GM21528 (cell line): Measurements from ENCODE around the gene PBXIP1.

ENCODE experiments used
- ATAC-seq: cut with Tn5 transposase; IDR thresholded peaks from one replicate; pipeline ENCODE4 v1.9.1; 2021; ENCODE audit warnings: mild to moderate bottlenecking, moderate library complexity; ENCODE audit not compliant: unreplicated experiment, low FRiP score

Gene PBXIP1

DNA sequence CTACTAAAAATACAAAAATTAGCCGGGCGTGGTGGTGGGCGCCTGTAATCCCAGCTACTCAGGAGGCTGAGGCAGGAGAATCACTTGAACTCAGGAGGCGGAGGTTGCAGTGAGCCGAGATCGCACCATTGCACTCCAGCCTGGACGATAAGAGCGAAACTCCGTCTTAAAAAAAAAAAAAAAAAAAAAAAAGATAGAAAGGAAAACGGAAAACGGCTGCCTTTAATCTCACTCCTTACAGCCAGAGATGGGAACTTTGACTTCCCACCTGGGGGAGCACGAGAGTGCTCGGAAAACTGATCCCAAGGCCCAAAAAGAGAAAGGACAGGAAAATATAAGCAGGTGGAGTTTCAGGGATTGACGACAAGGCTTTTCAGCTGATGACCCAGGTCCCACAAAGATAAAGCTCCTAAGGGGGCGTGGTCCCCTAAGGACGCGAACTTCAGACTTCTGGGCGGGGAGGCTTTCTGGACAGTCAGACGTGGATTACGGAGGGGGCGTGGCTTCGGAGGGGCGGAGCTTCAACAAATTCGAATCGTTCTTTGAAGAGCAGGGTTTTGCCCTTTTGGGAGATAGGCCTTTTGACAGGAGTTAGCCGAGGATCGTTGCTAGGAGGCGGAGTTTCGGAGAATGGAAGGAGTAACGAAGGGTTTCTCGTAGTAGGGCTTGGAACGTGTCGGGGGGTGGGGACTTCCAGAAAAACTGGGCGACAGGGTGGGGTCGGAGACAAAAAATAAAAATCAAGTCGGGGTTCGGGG is 17.6 kb upstream of the PBXIP1 start:
- peak; percentile 5 for ATAC-seq

DNA sequence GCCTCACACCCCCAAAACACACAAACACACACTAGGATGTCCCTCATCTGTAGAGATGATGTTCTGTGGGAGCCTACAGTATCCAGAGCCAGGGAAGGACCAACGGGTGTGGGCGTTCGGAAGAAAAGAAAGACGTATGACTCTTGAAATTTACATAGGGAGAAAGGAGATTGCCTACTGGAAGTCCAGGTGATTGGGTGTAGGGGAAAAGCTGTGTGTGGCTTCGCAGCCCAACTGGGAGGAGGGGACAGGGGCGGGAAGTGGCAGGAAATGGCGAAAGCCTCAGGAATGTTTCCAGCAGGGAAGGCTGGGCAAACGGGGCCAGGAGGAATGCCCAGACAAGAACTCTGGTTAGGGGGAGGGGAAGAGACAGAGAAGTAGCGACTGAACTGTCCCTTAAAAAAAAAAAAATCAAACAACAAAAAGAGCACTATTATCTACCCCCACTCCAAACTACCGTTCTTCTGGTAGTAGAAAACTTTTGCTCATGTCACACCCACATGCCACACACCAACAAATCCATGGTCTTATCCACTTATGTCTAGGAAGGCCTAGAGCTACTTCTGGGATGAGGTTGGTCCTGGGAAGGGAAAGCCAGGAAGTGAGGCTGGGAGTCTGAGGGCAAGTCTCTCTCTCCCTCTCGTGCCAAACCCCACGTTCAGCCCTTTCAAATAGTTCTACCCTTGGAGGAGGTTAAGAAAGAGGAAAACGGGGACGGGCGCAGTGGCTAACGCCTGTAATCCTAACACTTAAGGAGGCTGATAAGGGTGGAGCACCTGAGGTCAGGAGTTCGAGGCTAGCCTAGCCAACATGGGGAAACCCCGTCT is 16.8 kb upstream of the PBXIP1 start:
- no peak for ATAC-seq

DNA sequence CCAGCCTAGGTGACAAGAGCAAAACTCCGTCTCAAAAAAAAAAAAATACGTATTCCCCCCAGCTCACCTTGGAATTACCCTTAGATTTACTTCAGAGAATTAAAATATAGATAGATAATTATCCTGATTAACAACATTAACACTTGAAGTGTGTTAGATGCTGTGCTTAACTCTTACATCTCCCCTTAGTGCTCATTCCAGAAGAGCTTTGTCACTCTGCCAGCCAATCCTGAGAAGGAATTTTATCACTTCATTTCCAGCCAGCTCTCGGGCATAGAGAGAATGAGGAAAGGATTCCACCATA is 16.3 kb upstream of the PBXIP1 start:
- no peak for ATAC-seq

DNA sequence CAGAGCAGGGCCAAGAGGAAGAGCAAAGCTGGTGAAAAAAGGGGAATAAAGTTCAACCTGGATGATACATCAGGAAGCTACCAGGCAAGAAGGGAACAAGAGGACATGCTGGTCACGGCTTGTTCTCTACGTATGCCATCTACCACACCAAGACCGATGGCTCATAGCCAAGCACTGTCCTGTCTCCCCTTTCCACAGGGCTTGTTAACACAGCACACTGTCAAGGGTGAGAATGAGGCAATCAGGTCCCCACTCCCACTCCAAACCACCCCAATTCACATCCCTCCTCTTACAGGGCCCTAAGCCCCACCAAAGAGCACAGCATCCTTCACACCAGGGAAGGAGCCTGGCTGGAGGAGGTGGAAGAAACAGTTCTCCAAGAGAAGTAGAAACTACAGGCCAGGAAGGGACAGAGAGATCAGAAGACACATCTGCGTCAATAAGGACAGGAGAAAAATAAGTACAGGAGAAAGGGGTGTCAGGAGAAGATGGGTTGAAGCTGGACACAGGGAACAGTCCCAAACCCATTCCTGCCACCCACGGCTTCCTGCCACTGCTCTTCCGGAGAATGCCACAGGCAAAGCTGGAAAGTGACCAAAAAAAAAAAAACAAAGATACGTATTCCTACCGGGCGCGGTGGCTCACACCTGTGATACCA is 15.6 kb upstream of the PBXIP1 start:
- no peak for ATAC-seq

DNA sequence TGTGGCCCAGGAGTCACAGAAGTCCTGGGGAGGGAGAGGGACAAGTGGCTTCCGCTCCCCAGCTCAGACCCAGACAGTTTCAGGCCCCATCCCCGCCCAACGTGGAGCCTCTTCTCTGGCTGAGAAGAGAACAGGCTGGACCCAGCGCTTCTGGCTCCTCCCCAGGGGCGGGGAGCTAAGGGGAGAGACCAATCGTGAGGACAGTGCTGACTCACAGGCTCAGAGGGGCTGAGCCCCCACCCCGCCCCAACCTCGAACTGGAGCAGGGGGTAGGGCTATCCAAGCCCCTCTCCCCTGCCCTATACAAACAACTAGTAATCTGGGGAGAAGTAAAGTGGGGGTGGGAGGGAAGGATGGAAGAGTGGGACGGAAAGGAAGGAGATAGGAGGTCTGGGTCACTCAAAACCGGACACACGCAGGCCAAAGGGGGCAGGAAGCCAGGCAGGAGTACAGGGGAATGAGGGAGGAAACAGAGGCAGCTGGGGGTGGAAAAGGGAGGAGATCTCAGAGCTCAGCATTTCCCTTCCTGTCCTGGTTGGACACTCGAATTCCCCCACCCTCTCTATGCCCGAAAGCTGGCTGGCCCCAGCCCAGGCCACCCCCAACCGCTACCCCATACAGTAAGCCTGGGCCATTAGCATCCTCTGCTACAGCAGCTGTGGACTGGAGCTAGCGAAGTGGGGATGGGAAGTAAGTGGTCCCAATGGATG is 14.9 kb upstream of the PBXIP1 start, which contains the start of gene SHC1:
SHC1 (minus strand) TSS at position 117 of the 710 bp plus-strand sequence. CDS start 221 bp downstream, outside the sequence.
- no peak for ATAC-seq

DNA sequence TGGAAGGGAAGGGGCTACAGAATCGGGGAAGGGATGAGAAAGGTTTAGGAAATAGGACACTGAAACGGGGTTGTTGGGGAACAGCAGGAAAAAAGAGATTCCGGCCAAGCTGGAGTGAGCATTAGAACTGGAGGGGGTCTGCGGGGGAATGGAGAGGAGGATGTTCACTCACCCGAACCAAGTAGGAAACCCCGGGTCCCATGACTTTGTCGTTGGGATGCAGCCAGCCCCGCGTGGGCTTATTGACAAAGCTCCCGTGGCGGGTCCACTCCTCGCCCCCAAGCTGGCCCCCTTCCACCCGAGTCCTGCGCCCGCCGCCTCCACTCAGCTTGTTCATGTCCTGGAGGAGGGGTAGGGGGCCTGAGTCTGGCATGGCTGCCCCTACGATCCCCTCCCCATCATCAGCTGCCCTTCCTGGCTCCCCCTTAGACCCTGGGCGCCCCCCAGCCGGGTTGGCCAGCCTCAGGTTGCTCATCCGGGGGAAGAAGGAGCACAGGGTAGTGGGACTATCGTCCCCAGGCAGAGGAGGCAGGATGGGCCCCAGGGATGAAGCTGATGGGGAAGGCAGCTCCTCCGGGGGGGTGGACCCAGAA is 14.1 kb upstream of the PBXIP1 start:
- no peak for ATAC-seq

DNA sequence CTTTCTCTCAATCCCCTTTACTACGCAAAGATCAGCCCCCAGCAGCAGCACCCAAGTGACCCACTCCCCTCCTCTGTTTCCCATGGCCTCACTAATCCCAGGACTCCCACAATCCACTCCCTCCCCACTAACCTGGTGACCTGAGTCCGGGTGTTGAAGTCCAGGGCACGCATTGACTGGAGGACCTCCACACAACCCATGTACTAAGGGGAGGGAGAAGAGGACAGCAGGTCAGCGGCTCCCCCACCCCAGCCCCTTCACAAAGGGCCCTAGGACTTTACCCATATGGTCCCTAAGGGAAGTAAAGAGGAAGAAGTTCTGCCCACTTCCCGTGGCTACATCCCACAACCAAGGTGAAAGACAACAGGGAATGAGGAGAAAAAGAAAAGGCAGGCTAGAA is 13.3 kb upstream of the PBXIP1 start:
- ATAC-seq = no peak

DNA sequence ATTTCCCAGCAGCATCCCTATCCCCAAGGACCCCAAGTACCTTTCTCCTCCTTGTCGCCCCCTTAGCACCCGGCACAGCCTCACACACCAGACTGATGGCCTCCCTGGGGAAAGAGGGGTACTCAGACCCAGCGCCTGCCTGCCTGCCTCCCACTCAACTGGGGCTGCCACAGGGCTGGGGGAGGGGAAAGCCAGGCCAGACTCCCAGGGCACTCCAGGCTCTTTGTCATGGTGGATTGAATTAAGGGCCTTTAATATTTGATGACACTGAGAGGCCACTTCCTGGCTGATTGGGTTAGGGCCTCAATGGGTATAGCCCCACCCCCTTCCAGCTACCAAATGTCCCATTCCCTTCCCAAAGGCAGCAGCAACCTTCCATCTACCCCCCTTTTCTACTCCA is 12.8 kb upstream of the PBXIP1 start:
- ATAC-seq = no peak

DNA sequence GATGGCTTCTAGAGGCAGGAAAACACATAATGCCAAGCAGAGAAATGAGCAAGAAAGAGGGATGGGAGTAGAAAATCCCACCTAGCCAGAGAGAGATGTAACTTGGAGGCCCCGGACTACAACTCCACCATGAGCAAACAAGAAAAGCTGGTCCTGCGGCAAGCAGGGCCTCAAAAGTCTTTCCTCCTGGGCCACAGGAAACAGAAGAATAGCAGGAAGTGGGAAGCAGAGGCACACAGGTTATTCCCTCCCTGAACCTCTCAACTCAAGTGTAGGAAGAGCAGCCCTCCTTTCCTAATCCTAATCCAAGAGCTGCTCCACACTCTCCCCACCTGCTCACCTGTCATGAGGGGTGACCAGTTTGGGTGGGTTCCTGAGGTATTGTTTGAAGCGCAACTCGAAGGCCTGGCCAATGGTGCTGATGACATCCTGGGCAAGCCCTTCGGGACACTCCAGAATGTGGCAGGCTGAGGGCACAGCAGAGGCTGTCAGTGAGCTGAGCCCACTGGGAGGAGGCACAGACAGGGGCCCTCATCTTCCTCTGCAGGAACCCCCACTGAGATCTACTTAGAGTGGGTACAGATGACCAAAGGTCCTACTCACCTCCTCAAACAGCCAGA is 11.5 kb upstream of the PBXIP1 start:
- ATAC-seq = no peak

DNA sequence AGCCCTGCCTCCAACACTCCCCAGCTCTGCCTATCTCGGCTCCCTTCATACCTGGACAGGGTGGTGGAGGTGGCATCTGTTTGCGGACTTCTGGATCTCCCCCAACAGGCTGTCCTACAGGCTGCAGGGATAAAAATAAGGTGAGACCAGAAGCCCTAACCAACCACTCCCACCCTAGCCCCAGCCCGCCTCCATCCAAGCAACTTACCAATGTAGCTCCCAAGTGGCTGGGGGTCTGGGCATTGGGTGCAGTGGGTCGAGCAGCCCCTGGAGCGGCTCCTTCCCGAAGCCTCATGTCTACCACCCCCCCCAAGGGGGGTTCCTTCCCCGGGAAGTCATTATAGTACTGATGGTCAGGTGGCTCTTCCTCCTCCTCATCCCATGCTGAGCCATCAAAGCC is 10.2 kb upstream of the PBXIP1 start:
- no peak for ATAC-seq

DNA sequence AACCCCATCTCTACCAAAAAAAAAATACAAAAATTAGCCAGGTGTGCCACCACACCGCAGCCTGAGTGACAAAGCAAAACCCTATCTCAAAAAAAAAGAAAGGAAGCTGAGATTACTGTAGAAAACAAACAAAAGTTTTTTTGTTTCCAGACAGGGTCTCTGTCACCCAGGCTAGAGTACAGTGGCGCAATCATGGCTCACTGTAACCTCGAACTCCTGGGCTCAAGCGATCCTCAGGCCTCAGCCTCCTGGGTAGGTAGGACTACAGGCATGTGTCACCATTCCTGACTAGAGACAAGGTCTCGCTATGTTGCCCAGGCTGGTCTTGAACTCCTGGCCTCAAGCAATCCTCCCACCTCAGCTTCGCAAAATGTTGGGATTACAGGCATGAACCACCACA is 8.5 kb upstream of the PBXIP1 start:
- ATAC-seq = no peak

DNA sequence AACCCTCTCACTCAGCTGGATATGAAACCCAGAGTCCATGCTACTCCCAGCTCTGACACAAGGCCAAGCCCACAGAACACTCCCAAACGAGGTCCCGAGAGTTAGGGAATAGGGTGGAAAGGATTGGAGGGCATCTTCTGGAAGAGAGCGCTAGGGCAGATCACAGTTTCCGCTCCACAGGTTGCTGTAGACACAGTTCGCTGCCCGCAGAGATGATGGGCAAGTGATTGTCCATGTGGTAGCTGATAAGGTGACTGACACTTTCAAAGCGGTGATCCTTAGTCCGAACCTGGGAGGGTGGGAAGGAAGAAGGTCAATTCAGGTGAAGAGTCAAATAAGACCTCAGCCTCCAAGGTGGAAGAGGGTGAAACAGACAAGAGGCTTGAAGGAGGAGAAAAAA is 7.7 kb upstream of the PBXIP1 start:
- no peak for ATAC-seq

DNA sequence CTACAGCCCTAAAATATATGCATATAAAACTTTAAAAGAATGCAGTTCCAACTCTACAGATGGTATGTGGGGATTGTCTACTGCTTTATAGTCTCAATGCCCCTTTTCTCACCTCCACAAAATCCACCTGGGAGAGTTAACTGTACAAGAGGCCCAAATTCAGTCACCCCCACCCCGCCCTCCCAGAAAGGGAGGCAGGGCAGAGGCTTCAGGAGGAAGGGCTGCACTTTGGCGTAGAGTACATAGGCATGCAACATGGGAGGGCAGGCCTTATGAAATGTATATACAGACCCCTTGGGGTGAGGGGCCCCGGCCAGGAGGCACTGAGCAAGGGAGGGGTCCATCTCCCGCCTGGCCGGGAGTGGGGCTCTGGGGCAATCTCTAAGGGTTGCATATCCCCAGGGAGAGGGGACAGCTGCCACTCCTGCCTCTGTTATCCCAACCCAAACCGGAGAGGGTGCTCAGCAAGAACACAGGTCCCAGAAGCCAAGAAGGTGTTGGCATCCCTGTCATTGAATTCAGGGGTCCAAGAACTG is 7.0 kb upstream of the PBXIP1 start:
- ATAC-seq = no peak

DNA sequence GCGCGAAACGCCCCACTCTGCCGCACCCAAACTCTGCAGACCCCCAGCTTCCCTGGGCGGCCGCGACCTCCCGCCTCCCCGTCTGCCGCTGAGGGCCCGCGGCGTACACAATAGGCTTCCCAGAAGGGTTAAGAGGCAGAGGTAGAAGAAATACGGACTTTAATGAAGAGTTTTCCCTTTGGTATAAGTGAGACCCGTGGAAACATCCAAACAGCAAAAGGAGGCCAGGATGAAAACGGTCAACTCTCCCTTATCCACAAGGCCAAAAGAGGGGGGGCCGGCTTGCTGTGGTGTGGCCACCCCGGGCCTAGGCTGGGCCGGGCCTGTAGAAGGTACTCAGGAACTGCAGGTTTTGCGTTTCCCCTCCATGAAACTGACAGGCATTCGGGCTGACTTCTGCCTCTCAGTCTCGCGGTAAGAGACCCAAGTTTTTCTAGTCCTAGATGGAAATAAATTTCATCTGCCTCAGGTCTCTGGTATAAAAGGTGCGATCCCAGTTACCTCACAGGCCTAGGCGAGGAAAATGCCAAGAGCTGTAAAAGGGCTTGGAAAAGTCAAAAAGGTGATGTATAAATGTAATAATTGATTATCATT is 6.4 kb upstream of the PBXIP1 start:
- ATAC-seq = no peak

DNA sequence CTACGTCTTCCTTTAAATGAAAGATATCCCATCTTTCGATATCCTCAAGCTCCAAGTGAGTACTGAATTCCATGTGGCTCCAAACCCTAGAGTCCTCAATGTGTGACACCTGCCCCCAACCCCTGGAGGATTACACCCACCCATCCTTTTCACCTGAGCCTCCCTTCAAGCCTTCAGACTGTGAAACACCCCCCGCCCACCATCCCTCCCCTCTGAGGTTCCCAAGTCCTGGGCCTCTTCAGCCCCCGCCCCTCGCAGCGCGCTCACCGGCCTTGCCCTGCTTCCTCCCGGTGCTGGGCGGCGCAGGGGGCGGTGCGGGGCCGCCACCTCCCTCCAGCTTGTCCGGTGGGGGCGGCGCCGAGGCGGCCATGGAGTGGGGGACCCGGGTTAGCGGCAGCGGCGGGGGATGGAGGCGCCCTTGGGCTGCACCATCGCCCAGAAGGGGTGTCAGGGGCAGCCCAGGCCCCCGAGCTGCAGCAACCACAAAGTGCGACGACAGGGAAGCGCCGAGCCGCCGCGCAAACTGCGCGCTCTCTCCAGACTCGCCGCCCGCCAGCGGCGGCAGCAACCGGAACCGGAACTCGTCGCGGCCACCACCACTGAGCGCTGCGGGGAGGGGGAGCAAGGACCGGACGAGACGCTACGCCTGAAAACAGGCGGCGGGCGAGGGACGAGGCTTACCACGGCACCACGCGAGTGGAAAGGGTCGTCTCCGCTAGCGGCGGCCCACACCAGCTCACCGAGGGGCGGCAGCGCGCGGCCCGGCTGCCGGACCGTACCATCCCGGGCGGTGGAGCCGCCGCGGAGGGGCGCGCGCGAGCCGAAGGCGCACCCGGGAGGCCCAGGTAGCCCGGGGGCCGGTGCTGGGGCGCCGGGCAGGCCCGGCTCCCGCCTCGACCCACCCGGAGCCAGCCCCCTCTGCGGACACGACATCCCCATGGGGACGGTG is 5.6 kb upstream of the PBXIP1 start, which contains the start of gene PYGO2:
PYGO2 (minus strand) TSS at position 576 of the 949 bp plus-strand sequence; CDS start at position 370, 206 bp downstream.
- peak; percentile 66 for ATAC-seq

DNA sequence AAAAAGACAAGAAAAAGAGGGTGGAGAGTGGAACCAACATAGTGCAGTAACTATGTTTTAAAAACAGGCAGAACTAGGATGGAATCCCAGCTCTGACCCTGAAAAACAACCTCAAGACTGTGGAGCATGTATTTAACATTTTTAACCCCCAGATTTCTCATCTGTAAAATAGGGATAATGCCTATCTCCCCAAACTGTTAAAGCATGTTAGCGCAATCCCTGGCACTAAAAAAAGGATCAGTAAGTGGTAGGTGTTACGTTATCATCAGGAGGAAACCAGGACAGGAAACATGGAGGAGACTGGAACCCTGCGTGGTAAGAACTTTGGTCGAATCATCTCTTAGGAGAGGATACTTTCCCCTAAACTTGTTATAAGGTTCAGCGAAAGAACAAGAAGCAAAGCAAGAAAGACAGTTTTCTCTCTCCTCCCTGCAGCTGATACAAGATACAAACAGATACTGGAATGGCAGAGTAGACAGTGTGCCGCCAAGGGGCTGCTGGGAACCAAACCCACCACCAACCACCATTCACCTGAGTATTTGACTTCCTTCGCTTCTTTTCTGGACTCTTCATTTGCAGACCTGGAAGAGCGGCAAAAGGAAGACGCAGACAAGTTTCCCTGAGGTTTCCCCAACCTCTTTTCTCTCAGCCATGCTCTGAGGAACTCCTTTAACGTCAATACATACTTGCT is 4.7 kb upstream of the PBXIP1 start:
- no peak for ATAC-seq

DNA sequence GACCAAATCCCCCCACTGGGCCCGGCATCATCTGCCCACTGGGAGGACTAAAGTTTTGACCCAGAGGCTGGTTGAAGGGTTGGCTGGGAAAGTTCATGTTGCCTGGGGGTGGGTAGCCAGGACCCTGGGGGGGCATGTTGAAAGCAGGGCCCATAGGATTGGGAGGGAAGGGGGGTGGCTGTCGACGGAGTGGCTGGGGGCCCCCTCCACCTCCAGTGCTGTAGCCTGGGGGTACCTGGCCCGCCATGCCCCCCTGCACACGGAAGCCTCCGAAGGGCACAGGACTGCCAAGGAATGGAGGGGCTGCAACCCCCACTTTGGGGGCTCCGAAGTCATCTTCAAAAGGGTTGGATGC is 3.5 kb upstream of the PBXIP1 start:
- ATAC-seq = no peak
